Prostate gland (tissue), 2 donors: ENCODE results near the gene EEFSEC.

Experiments
- CTCF ChIP-seq, 4 experiments: fragments of 200-600 bp in 2 of 4; fragments of 450-650 bp in 2 of 4; sonication (generic) in 2 of 4; IDR thresholded peaks; 1 replicate in 3 of 4; 2 replicates in 1 of 4; pipeline ENCODE4 v1.5.1; 2016 to 2019; ENCODE audit warnings: antibody characterized with exemption in 4 of 4, mild to moderate bottlenecking in 2 of 4, moderate library complexity in 2 of 4
- POLR2AphosphoS5 ChIP-seq: sonication (generic); formaldehyde crosslinking; IDR thresholded peaks from one replicate; pipeline ENCODE4 v1.6.1; 2017; ENCODE audit warnings: antibody characterized with exemption

GRCh38 chr3:128316481-128316891, 163.2 kb downstream of the EEFSEC start:
- TF ChIP-seq CTCF (IDR thresholded peaks at IDR 0.05) (no peak), POLR2AphosphoS5 (no peak)
